Fibroblast of pulmonary artery (primary cell): ENCODE results near the gene KRTAP10-4.

Experiments used
- DNase-seq: peaks from one replicate; pipeline ENCODE4 v3.0.0-alpha.2; 2010; ENCODE audit warnings: low read depth
- H3K4me3 ChIP-seq: replicated peaks from 2 replicates; pipeline ENCODE4 v1.5.1; 2011; ENCODE audit warnings: low read depth, mild to moderate bottlenecking, control low read depth, low read length, moderate library complexity
- CTCF ChIP-seq: IDR thresholded peaks from 2 replicates; pipeline ENCODE4 v1.5.1; 2011; ENCODE audit warnings: mild to moderate bottlenecking, control low read depth, low read length, inconsistent platforms; ENCODE audit errors: missing control alignments

KRTAP10-4 gene

GRCh38 chr21:44532712-44533111, 40.8 kb upstream of the KRTAP10-4 start:
- DNase-seq, result no peak
- no peak for TF ChIP-seq CTCF
- no peak overlapping the region for H3K4me3 ChIP-seq

DNA sequence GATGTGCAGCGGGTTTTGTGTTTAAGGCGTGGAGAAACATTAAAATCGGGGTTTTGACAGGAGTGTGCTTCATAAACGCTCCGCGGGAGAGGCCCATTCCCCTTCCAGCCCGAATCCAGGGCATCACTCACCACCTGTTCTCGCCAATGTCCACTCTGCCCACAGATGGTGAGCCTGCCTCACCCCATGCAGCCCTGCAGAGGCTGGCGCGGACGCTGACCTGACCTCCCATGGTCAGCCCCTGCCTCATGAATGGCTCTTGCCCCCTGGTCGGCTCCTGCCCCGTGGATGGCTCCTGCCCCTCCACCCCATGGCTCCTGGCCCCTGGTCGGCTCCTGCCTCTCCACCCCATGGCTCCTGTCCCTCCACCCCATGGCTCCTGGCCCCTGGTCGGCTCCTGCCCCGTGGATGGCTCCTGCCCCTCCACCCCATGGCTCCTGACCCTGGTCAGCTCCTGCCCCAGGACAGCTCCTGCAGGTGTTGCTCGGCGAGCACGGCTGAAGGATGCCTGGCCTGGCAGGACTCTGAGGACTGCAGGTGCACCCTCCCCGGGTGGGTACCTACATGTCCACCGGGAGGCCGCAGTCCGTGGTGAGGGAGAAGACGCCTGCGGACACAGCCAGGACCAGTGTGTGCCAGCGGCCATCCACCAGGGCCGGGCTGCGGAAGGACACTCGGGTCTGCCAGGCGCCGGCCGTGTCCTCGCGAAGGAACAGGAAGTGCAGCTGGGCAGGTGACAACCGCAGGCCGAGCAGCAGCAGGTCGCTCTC, 40.2 kb upstream of the KRTAP10-4 start:
- no peak for TF ChIP-seq CTCF
- DNase-seq, result no peak

DNA sequence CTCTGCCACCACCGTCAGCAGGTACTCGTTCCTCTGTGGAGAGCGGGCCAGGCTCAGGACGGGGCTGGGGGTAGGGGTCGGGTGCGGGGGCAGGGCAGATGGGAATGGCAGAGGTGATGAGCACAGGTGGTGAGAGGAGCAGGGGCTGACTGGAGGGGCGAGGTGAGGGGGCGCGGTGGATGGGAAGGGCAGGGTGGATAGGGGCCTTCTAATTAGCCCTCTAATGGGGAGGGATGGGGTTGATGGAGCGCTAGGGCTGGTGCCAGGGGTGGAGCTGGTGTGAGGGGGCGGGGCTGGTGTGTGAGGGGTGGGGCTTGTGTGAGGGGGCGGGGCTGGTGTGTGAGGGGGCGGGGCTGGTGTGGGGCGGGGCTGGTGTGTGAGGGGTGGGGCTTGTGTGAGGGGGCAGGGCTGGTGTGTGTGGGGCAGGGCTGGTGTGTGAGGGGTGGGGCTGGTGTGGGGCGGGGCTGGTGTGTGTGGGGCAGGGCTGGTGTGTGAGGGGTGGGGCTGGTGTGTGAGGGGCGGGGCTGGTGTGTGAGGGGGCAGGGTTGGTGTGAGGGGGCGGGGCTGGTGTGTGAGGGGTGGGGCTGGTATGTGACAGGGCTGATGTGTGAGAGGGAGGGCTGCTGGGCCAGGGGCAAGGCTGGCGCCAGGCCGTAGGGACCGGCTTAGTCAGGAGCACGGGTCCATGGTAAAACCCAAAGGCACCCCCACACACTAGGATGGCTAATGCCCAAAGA, 39.5 kb upstream of the KRTAP10-4 start:
- TF ChIP-seq CTCF, result no peak
- no peak overlapping the region for H3K4me3 ChIP-seq
- no peak for DNase-seq

More for the DNA sequence above, 40.2 kb upstream of the KRTAP10-4 start:
- no peak overlapping the region for H3K4me3 ChIP-seq

DNA sequence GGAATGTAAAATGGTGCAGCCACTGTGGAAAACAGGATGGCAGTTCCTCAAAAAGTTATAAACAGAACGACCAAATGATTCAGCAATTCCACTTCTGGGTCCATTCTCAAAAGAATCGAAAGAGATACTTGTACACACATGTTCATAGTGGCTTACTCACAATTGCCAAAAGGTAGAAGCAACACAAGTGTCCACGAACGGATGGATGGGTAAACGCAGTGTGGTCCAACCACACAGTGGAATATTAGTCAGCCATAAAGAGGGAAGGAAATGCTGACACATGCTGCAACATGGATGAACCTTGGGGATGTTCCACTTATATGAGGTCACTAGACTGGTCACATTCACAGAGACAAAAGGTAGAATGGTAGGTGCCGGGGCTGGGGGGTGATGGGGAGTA, 38.8 kb upstream of the KRTAP10-4 start:
- DNase-seq, result no peak
- no peak overlapping the region for H3K4me3 ChIP-seq
- TF ChIP-seq CTCF, result no peak

- no peak overlapping the region for H3K4me3 ChIP-seq
- DNase-seq, result no peak
- TF ChIP-seq CTCF, result no peak
Observed at GRCh38 chr21:44535963-44536362, 37.6 kb upstream of the KRTAP10-4 start.

- no peak for DNase-seq
- H3K4me3 ChIP-seq, result no peak overlapping the region
- TF ChIP-seq CTCF, result no peak
Observed at GRCh38 chr21:44537930-44538911, 35.3 kb upstream of the KRTAP10-4 start.
